Hepatocyte (in vitro differentiated cells): ENCODE results near the gene PRKAR2A. TPM values are rescaled to one million over a fixed set of nuclear protein-coding genes. Genes with fewer than 3 reads are reported as not detected.
"Not testable (repeated sequence)": the region's sequence is repeated elsewhere in the genome, so short reads cannot be mapped to it uniquely, and the experiment has no call there.

Experiments
- DNase-seq: peaks from one replicate; pipeline ENCODE4 v3.0.0-alpha.2; 2016; ENCODE audit warnings: low spot score
- H2AFZ ChIP-seq: fragments of 200-600 bp; sonication (generic); 2 replicates; pipeline ENCODE4 v1.6.0; 2016; ENCODE audit warnings: antibody characterized with exemption, mild to moderate bottlenecking
- H3K27ac ChIP-seq: fragments of 200-600 bp; sonication (generic); 2 replicates; pipeline ENCODE4 v1.5.1; 2016; ENCODE audit warnings: mild to moderate bottlenecking
- H3K27me3 ChIP-seq: fragments of 200-600 bp; sonication (generic); 2 replicates; pipeline ENCODE4 v1.6.1; 2016
- H3K36me3 ChIP-seq: fragments of 200-600 bp; sonication (generic); replicated peaks from 2 replicates; pipeline ENCODE4 v1.5.1; 2016; ENCODE audit warnings: low read depth; ENCODE audit not compliant: insufficient read depth
- H3K4me1 ChIP-seq: fragments of 200-600 bp; sonication (generic); 2 replicates; pipeline ENCODE4 v1.5.1; 2016; ENCODE audit warnings: mild to moderate bottlenecking, moderate library complexity; ENCODE audit not compliant: insufficient read depth
- H3K4me2 ChIP-seq: fragments of 200-600 bp; sonication (generic); 2 replicates; pipeline ENCODE4 v1.6.0; 2016
- H3K4me3 ChIP-seq: fragments of 200-600 bp; sonication (generic); 2 replicates; pipeline ENCODE4 v1.5.1; 2016; ENCODE audit warnings: mild to moderate bottlenecking
- H3K79me2 ChIP-seq: fragments of 200-600 bp; sonication (generic); 2 replicates; pipeline ENCODE4 v1.6.0; 2017; ENCODE audit warnings: mild to moderate bottlenecking
- H3K9me2 ChIP-seq: fragments of 200-600 bp; sonication (generic); replicated peaks from 2 replicates; pipeline ENCODE4 v1.6.0; 2017; ENCODE audit warnings: mild to moderate bottlenecking; ENCODE audit not compliant: insufficient read depth
- H3K9me3 ChIP-seq: fragments of 200-600 bp; sonication (generic); 2 replicates; pipeline ENCODE4 v1.5.1; 2016; ENCODE audit warnings: low read depth, mild to moderate bottlenecking
- H4K20me1 ChIP-seq: fragments of 200-600 bp; sonication (generic); 2 replicates; pipeline ENCODE4 v1.6.0; 2016; ENCODE audit warnings: mild to moderate bottlenecking; ENCODE audit not compliant: insufficient read depth, poor library complexity, severe bottlenecking
- CTCF ChIP-seq: fragments of 200-600 bp; sonication (generic); IDR thresholded peaks from 2 replicates; pipeline ENCODE4 v1.5.1; 2016; ENCODE audit warnings: antibody characterized with exemption, mild to moderate bottlenecking; ENCODE audit not compliant: poor library complexity
- EZH2 ChIP-seq: fragments of 200-600 bp; sonication (generic); IDR thresholded peaks from 2 replicates; pipeline ENCODE4 v1.6.1; 2016; ENCODE audit warnings: antibody characterized with exemption, mild to moderate bottlenecking, borderline replicate concordance
- EZH2phosphoT487 ChIP-seq: fragments of 200-600 bp; sonication (generic); IDR thresholded peaks from one replicate; pipeline ENCODE4 v1.6.1; 2018; ENCODE audit warnings: antibody characterized with exemption, mild to moderate bottlenecking, low read depth, moderate library complexity; ENCODE audit not compliant: unreplicated experiment, severe bottlenecking
- WGBS: methylation state at CpG from one replicate; pipeline ENCODE4 v1.1.6; 2016; ENCODE audit warnings: low lambda C conversion rate; ENCODE audit errors: missing lambda C conversion rate; 5-methylcytosine and 5-hydroxymethylcytosine counted together
- polyA plus RNA-seq: library from polyadenylated mRNA; unstranded; fragments of >200 nt; fragmentation: Nextera tagmentation; extraction: Ambion mirVana; gene quantifications from 2 replicates; pipeline ENCODE4 v1.2.1, GENCODE V29; 2016
- total RNA-seq: library from RNA; depleted of rRNA; stranded (reverse); fragments of >200 nt; gene quantifications from 2 replicates; pipeline ENCODE4 v1.2.3, GENCODE V29; 2014

The PRKAR2A gene
- total and polyA plus RNA-seq, 2 experiments from 2014 or later: 9.0 to 33.9 TPM

GRCh38 chr3:48738144-48738536 lies 109.5 kb downstream of the PRKAR2A start:
- Histone ChIP-seq H3K4me2 (no peak overlapping the region), H3K27me3 (no peaks in the 10 kb centered on the region), H3K79me2 (no peaks in the 10 kb centered on the region), H3K9me2 (no peaks in the 10 kb centered on the region), H4K20me1 (no peaks in the 10 kb centered on the region), H2AFZ (no peak overlapping the region), H3K4me1 (peaks cover 44% of the 10 kb centered on the region), H3K36me3 (no peaks in the 10 kb centered on the region), H3K27ac (no peak overlapping the region), H3K9me3 (no peaks in the 10 kb centered on the region), H3K4me3 (no peak overlapping the region)
- 84% methylated on average over 3 of the region's 3 CpGs for WGBS
- DNase-seq: no peak
- no peak for TF ChIP-seq EZH2phosphoT487
- TF ChIP-seq CTCF: no peak

- not testable (repeated sequence) for H4K20me1 ChIP-seq, DNase-seq, H3K27me3 ChIP-seq, H3K9me2 ChIP-seq, H3K9me3 ChIP-seq, H3K79me2 ChIP-seq, H2AFZ ChIP-seq, H3K36me3 ChIP-seq, H3K4me3 ChIP-seq
- Histone ChIP-seq H3K4me2 (peak overlapping the region; percentile 57), H3K27ac (peak overlapping the region; percentile 44), H3K4me1 (peaks cover 31% of the 10 kb centered on the region)
- WGBS: 42% methylated on average over 8 of the region's 8 CpGs
Measured at GRCh38 chr3:48735075-48735767, 112.5 kb downstream of the PRKAR2A start.

GRCh38 chr3:48734541-48734940 lies 113.1 kb downstream of the PRKAR2A start:
- H3K27ac ChIP-seq, DNase-seq, H3K9me2 ChIP-seq, H3K4me3 ChIP-seq, H3K9me3 ChIP-seq, H4K20me1 ChIP-seq, H3K4me2 ChIP-seq, H2AFZ ChIP-seq, H3K79me2 ChIP-seq, H3K27me3 ChIP-seq, H3K36me3 ChIP-seq: not testable (repeated sequence)
- no CpG with 5 or more reads among the region's 25 CpGs for WGBS
- peaks cover 24% of the 10 kb centered on the region for H3K4me1 ChIP-seq

- WGBS: 94% methylated on average over 6 of the region's 53 CpGs
- H3K27ac ChIP-seq, H3K27me3 ChIP-seq, H3K79me2 ChIP-seq, H3K4me2 ChIP-seq, H3K9me2 ChIP-seq, DNase-seq, H3K9me3 ChIP-seq, H2AFZ ChIP-seq, H3K4me3 ChIP-seq, H3K36me3 ChIP-seq, H4K20me1 ChIP-seq: not testable (repeated sequence)
- H3K4me1 ChIP-seq: peaks cover 18% of the 10 kb centered on the region
Measured at GRCh38 chr3:48733752-48734518, 113.7 kb downstream of the PRKAR2A start.

- Histone ChIP-seq H3K36me3 (no peaks in the 10 kb centered on the region), H4K20me1 (no peaks in the 10 kb centered on the region), H3K27ac (no peak overlapping the region), H3K9me3 (no peaks in the 10 kb centered on the region), H3K4me3 (no peak overlapping the region), H3K4me1 (peaks cover under 1% of the 10 kb centered on the region), H3K27me3 (no peaks in the 10 kb centered on the region), H3K4me2 (no peak overlapping the region), H3K9me2 (no peaks in the 10 kb centered on the region), H2AFZ (no peak overlapping the region), H3K79me2 (no peaks in the 10 kb centered on the region)
- DNase-seq: no peak
- TF ChIP-seq CTCF (no peak), EZH2phosphoT487 (no peak), EZH2 (no peak)
- 87% methylated on average over 8 of the region's 8 CpGs for WGBS
Measured at GRCh38 chr3:48727511-48727910, 120.2 kb downstream of the PRKAR2A start.

- not testable (repeated sequence) for H3K9me3 ChIP-seq, H3K36me3 ChIP-seq, DNase-seq, H3K27ac ChIP-seq, H3K9me2 ChIP-seq, H4K20me1 ChIP-seq, H2AFZ ChIP-seq, H3K79me2 ChIP-seq, H3K4me2 ChIP-seq, H3K27me3 ChIP-seq, H3K4me3 ChIP-seq
- peaks cover 15% of the 10 kb centered on the region for H3K4me1 ChIP-seq
- 93% methylated on average over 8 of the region's 8 CpGs for WGBS
Measured at GRCh38 chr3:48725185-48725855, 122.4 kb downstream of the PRKAR2A start.
